Adrenal gland (tissue), 5 donors: ENCODE results near the gene CACNG7.

Source experiments
- CTCF ChIP-seq, 6 experiments: fragments of 450-650 bp in 4 of 6; fragments of 200-600 bp in 2 of 6; sonication (generic) in 1 of 6; IDR thresholded peaks; 1 replicate in 5 of 6; 2 replicates in 1 of 6; pipeline versions ENCODE4 v1.5.1 to v1.8.0; 2016 to 2021; ENCODE audit warnings: antibody characterized with exemption in 6 of 6, mild to moderate bottlenecking in 2 of 6, moderate library complexity in 1 of 6
- POLR2A ChIP-seq, 2 donors: fragments of 450-650 bp; IDR thresholded peaks; one replicate each; pipeline ENCODE4 v1.6.1; 2017; ENCODE audit warnings: antibody characterized with exemption in 2 of 2, mild to moderate bottlenecking in 2 of 2, moderate library complexity in 1 of 2
- donor health status: DM: no; HTN: no; CAD: no.

GRCh38 chr19:53989600-53990533 lies 80.8 kb downstream of the CACNG7 start:
- no peak for TF ChIP-seq CTCF (IDR thresholded peaks at IDR 0.05)
- TF ChIP-seq POLR2A (IDR thresholded peaks at IDR 0.05) = no peak
